Measurements from ENCODE around the gene ZCCHC4. TPM values are rescaled to one million over a fixed set of nuclear protein-coding genes. Genes with fewer than 3 reads are reported as not detected.

The ZCCHC4 gene
- total RNA-seq, 4 donors from 2014 or later, result 20.1 to 26.0 (median 21.6) TPM

- Histone ChIP-seq H3K36me3 (no peaks in the 10 kb centered on the region), H3K9me3 (peaks cover 0 to 6% (median 0%) of the 10 kb centered on the region in 4 donors), H3K4me1 (no peaks in the 10 kb centered on the region), H3K27ac (no peak overlapping the region), H3K27me3 (no peaks in the 10 kb centered on the region), H3K4me3 (no peak overlapping the region)
- TF ChIP-seq CTCF (IDR thresholded peaks at IDR 0.05) (no peak), EP300 (IDR thresholded peaks at IDR 0.05) (no peak), POLR2A (IDR thresholded peaks at IDR 0.05) (no peak)
- WGBS, 2 donors, result 81% methylated on average over 11 of the region's 11 CpGs
- no peak for DNase-seq (ENCODE audit: low spot score in 2 of 2)
These were observed 22.0 kb upstream of the ZCCHC4 start for GRCh38 chr4:25290490-25291067.

GRCh38 chr4:25291158-25291733 lies 21.3 kb upstream of the ZCCHC4 start:
- no peak overlapping the region for H3K27ac ChIP-seq
- H3K9me3 ChIP-seq, result peaks cover 0 to 6% (median 0%) of the 10 kb centered on the region in 4 donors
- DNase-seq (ENCODE audit: low spot score in 2 of 2), result no peak
- no peaks in the 10 kb centered on the region for H3K4me1 ChIP-seq
- TF ChIP-seq EP300 (IDR thresholded peaks at IDR 0.05), result no peak
- no peak for TF ChIP-seq CTCF (IDR thresholded peaks at IDR 0.05)
- no peak for TF ChIP-seq POLR2A (IDR thresholded peaks at IDR 0.05)
- H3K36me3 ChIP-seq, result no peaks in the 10 kb centered on the region
- H3K27me3 ChIP-seq, result no peaks in the 10 kb centered on the region
- 72 to 89% methylated on average over 12 of the region's 12 CpGs for WGBS, 2 donors
- no peak overlapping the region for H3K4me3 ChIP-seq

- no peak for TF ChIP-seq CTCF (IDR thresholded peaks at IDR 0.05)
- no peak for TF ChIP-seq POLR2A (IDR thresholded peaks at IDR 0.05)
- no peak for TF ChIP-seq EP300 (IDR thresholded peaks at IDR 0.05)
- H3K4me3 ChIP-seq, result no peak overlapping the region
- H3K27ac ChIP-seq, result no peak overlapping the region
- 84% methylated on average over 5 of the region's 5 CpGs for WGBS, 2 donors
- H3K9me3 ChIP-seq, result no peaks in the 10 kb centered on the region
- no peaks in the 10 kb centered on the region for H3K27me3 ChIP-seq
- no peaks in the 10 kb centered on the region for H3K36me3 ChIP-seq
- no peak for DNase-seq (ENCODE audit: low spot score in 2 of 2)
- H3K4me1 ChIP-seq, result no peaks in the 10 kb centered on the region
These were observed 14.9 kb upstream of the ZCCHC4 start for GRCh38 chr4:25297528-25298242.

GRCh38 chr4:25299476-25300203 lies 12.9 kb upstream of the ZCCHC4 start:
- Histone ChIP-seq H3K4me1 (no peaks in the 10 kb centered on the region), H3K36me3 (no peaks in the 10 kb centered on the region), H3K4me3 (no peak overlapping the region), H3K27me3 (no peaks in the 10 kb centered on the region), H3K9me3 (no peaks in the 10 kb centered on the region), H3K27ac (no peak overlapping the region)
- TF ChIP-seq EP300 (IDR thresholded peaks at IDR 0.05), result no peak
- no peak for TF ChIP-seq POLR2A (IDR thresholded peaks at IDR 0.05)
- no peak for TF ChIP-seq CTCF (IDR thresholded peaks at IDR 0.05)
- 58 to 64% methylated on average over 10 of the region's 10 CpGs for WGBS, 2 donors
- DNase-seq (ENCODE audit: low spot score in 2 of 2), result no peak
